H9 (cell line): ENCODE measurements around the gene ZNF544. TPM values are rescaled to one million over a fixed set of nuclear protein-coding genes. Genes with fewer than 3 reads are reported as not detected.

Source experiments
- DNase-seq: peaks from one replicate; pipeline ENCODE4 v3.0.0-alpha.2; 2017
- H2AFZ ChIP-seq: one replicate; pipeline ENCODE4 v1.6.1; 2013; ENCODE audit warnings: mild to moderate bottlenecking, low read length, control low read depth, moderate library complexity
- H2AK5ac ChIP-seq: 2 replicates; pipeline ENCODE4 v1.6.1; 2013; ENCODE audit warnings: low read length, control low read depth, mixed read lengths; ENCODE audit not compliant: insufficient read length
- H2BK120ac ChIP-seq: one replicate; pipeline ENCODE4 v1.6.1; 2013; ENCODE audit warnings: low read depth, mild to moderate bottlenecking, low read length, control low read depth, inconsistent platforms; ENCODE audit not compliant: poor library complexity, severe bottlenecking
- H2BK12ac ChIP-seq: 2 replicates; pipeline ENCODE4 v1.6.1; 2013; ENCODE audit warnings: low read length, control low read depth, mixed read lengths, low read depth; ENCODE audit not compliant: insufficient read length
- H2BK15ac ChIP-seq: 2 replicates; pipeline ENCODE4 v1.6.1; 2013; ENCODE audit warnings: low read depth, low read length, control low read depth
- H2BK20ac ChIP-seq: one replicate; pipeline ENCODE4 v1.6.1; 2013; ENCODE audit warnings: low read depth, mild to moderate bottlenecking, low read length, control low read depth, inconsistent platforms; ENCODE audit not compliant: poor library complexity, severe bottlenecking
- H2BK5ac ChIP-seq: 2 replicates; pipeline ENCODE4 v1.6.1; 2013; ENCODE audit warnings: low read length, control low read depth, mixed read lengths; ENCODE audit not compliant: insufficient read length
- H3K14ac ChIP-seq: 2 replicates; pipeline ENCODE4 v1.6.1; 2013; ENCODE audit warnings: low read length, control low read depth; ENCODE audit not compliant: insufficient read depth
- H3K18ac ChIP-seq: 2 replicates; pipeline ENCODE4 v1.6.1; 2013; ENCODE audit warnings: low read depth, mild to moderate bottlenecking, mixed read lengths, low read length, control low read depth; ENCODE audit not compliant: insufficient read length
- H3K23ac ChIP-seq: 2 replicates; pipeline ENCODE4 v1.6.1; 2013; ENCODE audit warnings: low read length, control low read depth, mixed read lengths, low read depth; ENCODE audit not compliant: insufficient read length
- H3K23me2 ChIP-seq: 2 replicates; pipeline ENCODE4 v1.6.1; 2013; ENCODE audit warnings: low read depth, mild to moderate bottlenecking, mixed read lengths, low read length, control low read depth; ENCODE audit not compliant: insufficient read length, poor library complexity, severe bottlenecking
- H3K27ac ChIP-seq: 2 replicates; pipeline ENCODE4 v1.5.1; 2013; ENCODE audit warnings: low read length, control low read depth, mixed read lengths, low read depth; ENCODE audit not compliant: insufficient read length
- H3K27me3 ChIP-seq: 2 replicates; pipeline ENCODE4 v1.6.1; 2013; ENCODE audit warnings: low read length, control low read depth, inconsistent platforms; ENCODE audit not compliant: insufficient read depth
- H3K4ac ChIP-seq: 2 replicates; pipeline ENCODE4 v1.6.1; 2013; ENCODE audit warnings: low read depth, mild to moderate bottlenecking, control low read depth, inconsistent platforms, low read length, moderate library complexity
- H3K4me1 ChIP-seq: 2 replicates; pipeline ENCODE4 v1.6.1; 2013; ENCODE audit warnings: low read length, control low read depth, inconsistent platforms; ENCODE audit not compliant: insufficient read depth
- H3K4me2 ChIP-seq: 2 replicates; pipeline ENCODE4 v1.6.1; 2013; ENCODE audit warnings: low read length, control low read depth, mixed read lengths; ENCODE audit not compliant: insufficient read length, insufficient read depth
- H3K56ac ChIP-seq: 2 replicates; pipeline ENCODE4 v1.6.1; 2013; ENCODE audit warnings: low read depth, mild to moderate bottlenecking, mixed read lengths, low read length, control low read depth; ENCODE audit not compliant: insufficient read length
- H3K79me1 ChIP-seq: 2 replicates; pipeline ENCODE4 v1.6.1; 2013; ENCODE audit warnings: low read depth, mild to moderate bottlenecking, moderate library complexity, low read length, control low read depth, inconsistent platforms; ENCODE audit not compliant: insufficient read depth, poor library complexity, severe bottlenecking
- H3K79me2 ChIP-seq: 2 replicates; pipeline ENCODE4 v1.6.1; 2013; ENCODE audit warnings: low read length, control low read depth, inconsistent platforms; ENCODE audit not compliant: insufficient read depth
- H3K9ac ChIP-seq: 2 replicates; pipeline ENCODE4 v1.6.1; 2013; ENCODE audit warnings: low read length, control low read depth, mixed read lengths; ENCODE audit not compliant: insufficient read length; ENCODE audit errors: extremely low read depth
- H3K9me3 ChIP-seq: one replicate; pipeline ENCODE4 v1.6.1; 2013; ENCODE audit warnings: low read depth, low read length, inconsistent platforms; ENCODE audit not compliant: control insufficient read depth
- H3T11ph ChIP-seq: one replicate; pipeline ENCODE4 v1.6.1; 2013; ENCODE audit warnings: mild to moderate bottlenecking, low read length, control low read depth, inconsistent platforms
- H4K20me1 ChIP-seq: one replicate; pipeline ENCODE4 v1.6.1; 2013; ENCODE audit not compliant: control insufficient read depth, insufficient read length, insufficient read depth
- H4K5ac ChIP-seq: 2 replicates; pipeline ENCODE4 v1.6.1; 2013; ENCODE audit warnings: low read depth, mild to moderate bottlenecking, mixed read lengths, low read length, control low read depth; ENCODE audit not compliant: insufficient read length
- H4K8ac ChIP-seq: replicated peaks from 2 replicates; pipeline ENCODE4 v1.6.1; 2013; ENCODE audit warnings: low read length, control low read depth, mixed read lengths, low read depth; ENCODE audit not compliant: insufficient read length
- H4K91ac ChIP-seq: 2 replicates; pipeline ENCODE4 v1.6.1; 2013; ENCODE audit warnings: low read depth, mild to moderate bottlenecking, moderate library complexity, mixed read lengths, low read length, control low read depth; ENCODE audit not compliant: insufficient read length
- H3K27ac Mint-ChIP-seq, 3 experiments: 2 replicates in 2 of 3; 3 replicates in 1 of 3; pipeline ENCODE4 v1.8.0; 2020 to 2021; ENCODE audit warnings: mixed read lengths in 3 of 3, mild to moderate bottlenecking in 1 of 3, moderate library complexity in 1 of 3
- H3K27me3 Mint-ChIP-seq: 2 replicates; pipeline ENCODE4 v1.8.0; 2021; ENCODE audit warnings: low read depth, mild to moderate bottlenecking, moderate library complexity, mixed read lengths
- H3K36me3 Mint-ChIP-seq, 3 experiments: 2 replicates in 2 of 3; 3 replicates in 1 of 3; pipeline ENCODE4 v1.8.0; 2020 to 2021; ENCODE audit warnings: low read depth in 3 of 3, mixed read lengths in 3 of 3; ENCODE audit not compliant: insufficient read depth in 1 of 3
- H3K4me1 Mint-ChIP-seq, 2 experiments: 2 replicates each; pipeline ENCODE4 v1.8.0; 2020; ENCODE audit warnings: mixed read lengths in 2 of 2
- H3K4me3 Mint-ChIP-seq, 2 experiments: 2 replicates in 1 of 2; 3 replicates in 1 of 2; pipeline ENCODE4 v1.8.0; 2020 to 2021; ENCODE audit warnings: mild to moderate bottlenecking in 2 of 2, mixed read lengths in 2 of 2, moderate library complexity in 1 of 2
- H3K9me3 Mint-ChIP-seq, 2 experiments: 2 replicates in 1 of 2; 3 replicates in 1 of 2; pipeline ENCODE4 v1.8.0; 2020; ENCODE audit warnings: mild to moderate bottlenecking in 2 of 2, mixed read lengths in 2 of 2, moderate library complexity in 1 of 2
- WGBS: extraction: QIAGEN DNeasy Blood & Tissue Kit; methylation state at CpG from one replicate; pipeline ENCODE4 v1.1.7; 2013; ENCODE audit warnings: missing lambda C conversion rate, low lambda C conversion rate, mixed read lengths; ENCODE audit not compliant: insufficient read length; ENCODE audit errors: extremely low coverage; 5-methylcytosine and 5-hydroxymethylcytosine counted together
- long read RNA-seq: library from polyadenylated mRNA; unstranded; transcript quantifications from one replicate; pipeline ENCODE4 v2.0.0, GENCODE V29; 2020
- total RNA-seq: library from RNA; stranded (reverse); gene quantifications from 2 replicates; pipeline ENCODE4 v1.2.1, GENCODE V29; 2021
- TF ChIP-seq, protein P1 (sequence below): fragments of 200-600 bp; sonication (generic); conservative IDR thresholded peaks from 3 replicates; pipeline ENCODE4 v1.8.0; 2021; ENCODE audit warnings: antibody characterized with exemption, mild to moderate bottlenecking

Gene ZNF544
- total RNA-seq = 97.2 and 97.6 TPM in 2 replicates
- long read RNA-seq, transcript ZNF544-208 (7 exons, 3,516 nt) = minor isoform, 37 of 471 reads
- long read RNA-seq, transcript ZNF544-213 (7 exons, 3,587 nt) = major isoform, 132 of 471 reads
- long read RNA-seq, transcript ZNF544-206 (6 exons, 2,818 nt) = minor isoform, 8 of 471 reads
- long read RNA-seq, partial matches to known transcripts = 27 of 471 reads
- long read RNA-seq, other reads (novel, unspliced or antisense) = 262 of 471 reads

GRCh38 chr19:58228585-58229254 lies at the start of gene ZNF544:
Gene ZNF544 (plus strand): TSS chr19:58228914. CDS start chr19:58244024, 15,110 bp downstream.
- Mint-ChIP-seq H3K9me3 (peaks cover 7 to 29% of the 10 kb centered on the region in 2 experiments), H3K27me3 (peaks cover 5% of the 10 kb centered on the region; the same call in 1 of the 2 replicates), H3K4me1 (peaks cover 20 to 21% of the 10 kb centered on the region in 2 experiments), H3K36me3 (peaks cover 42 to 46% (median 44%) of the 10 kb centered on the region in 3 experiments), H3K27ac (peak within 1 kb of the TSS; percentile 94 to 99 (median 97)), H3K4me3 (peak within 1 kb of the TSS; percentile 90 to 91)
- Histone ChIP-seq H3K27ac (no peak within 1 kb of the TSS), H3K79me2 (peaks cover 12% of the 10 kb centered on the region; the same call in 1 of the 2 replicates), H3K79me1 (peaks cover 15% of the 10 kb centered on the region), H3K27me3 (no peaks in the 10 kb centered on the region), H2BK12ac (no peak within 1 kb of the TSS), H3K23me2 (peaks cover 11% of the 10 kb centered on the region), H2AFZ (no peak within 1 kb of the TSS), H2AK5ac (no peak within 1 kb of the TSS), H2BK20ac (no peak within 1 kb of the TSS), H2BK120ac (peak within 1 kb of the TSS; percentile 85), H4K20me1 (no peaks in the 10 kb centered on the region), H3K4ac (peak within 1 kb of the TSS; percentile 95; the same call in 1 of the 2 replicates), H3K4me1 (peaks cover 2% of the 10 kb centered on the region; the same call in 1 of the 2 replicates), H3K9me3 (no peaks in the 10 kb centered on the region), H3K56ac (no peak within 1 kb of the TSS), H4K5ac (peak within 1 kb of the TSS; percentile 20), H4K8ac (no peak within 1 kb of the TSS), H3K4me2 (peak within 1 kb of the TSS; percentile 96), H3K23ac (no peak within 1 kb of the TSS), H2BK15ac (no peak within 1 kb of the TSS), H3K14ac (peak within 1 kb of the TSS; percentile 99), H2BK5ac (peak within 1 kb of the TSS; percentile 69), H4K91ac (peak within 1 kb of the TSS; percentile 46), H3K9ac (peak within 1 kb of the TSS; percentile 94), H3T11ph (no peak within 1 kb of the TSS), H3K18ac (peak within 1 kb of the TSS; percentile 93)
- TF ChIP-seq, protein P1, sequence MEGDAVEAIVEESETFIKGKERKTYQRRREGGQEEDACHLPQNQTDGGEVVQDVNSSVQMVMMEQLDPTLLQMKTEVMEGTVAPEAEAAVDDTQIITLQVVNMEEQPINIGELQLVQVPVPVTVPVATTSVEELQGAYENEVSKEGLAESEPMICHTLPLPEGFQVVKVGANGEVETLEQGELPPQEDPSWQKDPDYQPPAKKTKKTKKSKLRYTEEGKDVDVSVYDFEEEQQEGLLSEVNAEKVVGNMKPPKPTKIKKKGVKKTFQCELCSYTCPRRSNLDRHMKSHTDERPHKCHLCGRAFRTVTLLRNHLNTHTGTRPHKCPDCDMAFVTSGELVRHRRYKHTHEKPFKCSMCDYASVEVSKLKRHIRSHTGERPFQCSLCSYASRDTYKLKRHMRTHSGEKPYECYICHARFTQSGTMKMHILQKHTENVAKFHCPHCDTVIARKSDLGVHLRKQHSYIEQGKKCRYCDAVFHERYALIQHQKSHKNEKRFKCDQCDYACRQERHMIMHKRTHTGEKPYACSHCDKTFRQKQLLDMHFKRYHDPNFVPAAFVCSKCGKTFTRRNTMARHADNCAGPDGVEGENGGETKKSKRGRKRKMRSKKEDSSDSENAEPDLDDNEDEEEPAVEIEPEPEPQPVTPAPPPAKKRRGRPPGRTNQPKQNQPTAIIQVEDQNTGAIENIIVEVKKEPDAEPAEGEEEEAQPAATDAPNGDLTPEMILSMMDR = no peak; the same call in 2 of the 3 replicates
- no CpG with 5 or more reads among the region's 62 CpGs for WGBS
- DNase-seq = peak; percentile 84
